Measurements from ENCODE around the gene GPR158. TPM values are rescaled to one million over a fixed set of nuclear protein-coding genes. Genes with fewer than 3 reads are reported as not detected.
"Not testable (repeated sequence)": the region's sequence is repeated elsewhere in the genome, so short reads cannot be mapped to it uniquely, and the experiment has no call there.

The GPR158 gene
- total RNA-seq, 1 donor: 0.43 TPM

DNA sequence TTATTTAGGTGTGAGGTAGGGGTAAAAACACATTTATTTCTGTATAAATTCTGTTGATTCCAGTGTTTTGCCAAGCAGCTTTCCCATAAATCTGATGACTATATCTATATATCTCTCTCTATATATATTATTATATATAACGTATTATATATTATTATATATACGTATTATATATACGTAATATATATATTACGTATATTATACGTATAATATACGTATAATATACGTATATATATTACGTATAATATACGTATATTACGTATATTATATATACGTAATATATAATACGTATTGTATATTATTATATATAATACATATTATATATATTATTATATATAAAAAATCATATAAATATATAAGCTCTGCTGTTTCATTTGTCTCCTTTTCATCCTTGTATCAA, 163.5 kb downstream of the GPR158 start:
- no peak for DNase-seq (ENCODE audit: low read depth)
- no peak overlapping the region for H3K4me3 ChIP-seq (ENCODE audit: low read depth, low read length)
- TF ChIP-seq, protein P1, sequence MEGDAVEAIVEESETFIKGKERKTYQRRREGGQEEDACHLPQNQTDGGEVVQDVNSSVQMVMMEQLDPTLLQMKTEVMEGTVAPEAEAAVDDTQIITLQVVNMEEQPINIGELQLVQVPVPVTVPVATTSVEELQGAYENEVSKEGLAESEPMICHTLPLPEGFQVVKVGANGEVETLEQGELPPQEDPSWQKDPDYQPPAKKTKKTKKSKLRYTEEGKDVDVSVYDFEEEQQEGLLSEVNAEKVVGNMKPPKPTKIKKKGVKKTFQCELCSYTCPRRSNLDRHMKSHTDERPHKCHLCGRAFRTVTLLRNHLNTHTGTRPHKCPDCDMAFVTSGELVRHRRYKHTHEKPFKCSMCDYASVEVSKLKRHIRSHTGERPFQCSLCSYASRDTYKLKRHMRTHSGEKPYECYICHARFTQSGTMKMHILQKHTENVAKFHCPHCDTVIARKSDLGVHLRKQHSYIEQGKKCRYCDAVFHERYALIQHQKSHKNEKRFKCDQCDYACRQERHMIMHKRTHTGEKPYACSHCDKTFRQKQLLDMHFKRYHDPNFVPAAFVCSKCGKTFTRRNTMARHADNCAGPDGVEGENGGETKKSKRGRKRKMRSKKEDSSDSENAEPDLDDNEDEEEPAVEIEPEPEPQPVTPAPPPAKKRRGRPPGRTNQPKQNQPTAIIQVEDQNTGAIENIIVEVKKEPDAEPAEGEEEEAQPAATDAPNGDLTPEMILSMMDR (IDR thresholded peaks at IDR 0.05; ENCODE audit: insufficient read depth, low read depth, low read length): no peak

DNA sequence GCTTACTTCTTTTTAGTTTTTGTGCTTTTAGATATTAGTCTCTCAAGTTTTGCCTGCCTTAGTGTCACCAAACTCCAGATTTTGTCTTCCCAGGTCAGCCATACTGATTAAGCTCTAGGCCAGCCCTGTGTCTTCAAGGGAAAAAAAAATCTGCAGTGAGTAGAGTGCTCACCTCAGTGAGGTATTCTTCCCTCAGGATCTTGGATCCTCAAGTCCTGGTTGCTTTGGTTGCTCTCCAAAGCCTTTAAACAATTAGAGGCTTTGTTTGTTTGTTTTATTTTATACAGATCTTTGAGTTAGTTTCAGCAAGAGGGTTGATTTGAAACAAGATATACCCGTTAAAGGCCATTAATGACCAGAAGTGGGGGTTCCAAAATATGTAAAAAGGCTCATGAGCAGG, 165.2 kb downstream of the GPR158 start:
- TF ChIP-seq, protein P1 (IDR thresholded peaks at IDR 0.05; ENCODE audit: insufficient read depth, low read depth, low read length): no peak

DNA sequence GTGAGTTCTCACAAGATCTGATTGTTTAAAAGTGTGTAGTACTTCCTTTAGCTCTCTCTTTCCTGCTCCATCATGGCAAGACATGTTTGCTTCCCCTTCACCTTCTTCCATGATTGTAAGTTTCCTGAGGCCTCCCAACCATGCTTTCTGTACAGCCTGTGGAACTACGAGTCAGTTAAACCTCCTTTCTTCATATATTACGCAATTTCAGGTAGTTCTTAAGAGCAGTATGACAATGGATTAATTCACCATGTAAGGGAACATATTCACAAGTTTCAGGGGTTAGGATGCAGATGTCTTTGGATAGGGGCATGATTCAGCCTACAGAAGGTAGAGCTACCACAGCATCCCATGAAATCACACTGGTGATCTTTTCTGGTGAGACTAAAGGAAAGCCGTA, 174.7 kb downstream of the GPR158 start:
- TF ChIP-seq, protein P1 (IDR thresholded peaks at IDR 0.05; ENCODE audit: insufficient read depth, low read depth, low read length): no peak
- H3K4me3 ChIP-seq (ENCODE audit: low read depth, low read length): no peak overlapping the region
- no peak for DNase-seq (ENCODE audit: low read depth)

More for the DNA sequence above, 165.2 kb downstream of the GPR158 start:
- DNase-seq (ENCODE audit: low read depth): no peak
- no peak overlapping the region for H3K4me3 ChIP-seq (ENCODE audit: low read depth, low read length)

DNA sequence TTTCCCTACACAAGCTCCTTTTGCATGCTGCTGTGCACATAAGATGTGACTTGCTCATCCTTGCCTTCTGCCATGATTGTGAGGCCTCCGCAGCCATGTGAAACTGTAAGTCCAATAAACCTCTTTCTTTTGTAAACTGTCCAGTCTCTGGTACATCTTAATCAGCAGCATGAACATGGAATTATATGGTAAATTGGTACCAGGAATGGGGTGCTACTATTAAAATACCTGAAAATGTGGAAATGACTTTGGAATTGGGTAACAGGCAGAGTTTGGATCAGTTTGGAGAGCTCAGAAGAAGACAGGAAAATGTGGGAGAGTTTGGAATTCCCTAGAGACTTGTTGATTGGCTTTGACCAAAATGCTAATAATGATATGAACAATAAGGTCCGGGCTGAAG, 181.8 kb downstream of the GPR158 start:
- DNase-seq (ENCODE audit: low read depth): no peak
- TF ChIP-seq, protein P1 (IDR thresholded peaks at IDR 0.05; ENCODE audit: insufficient read depth, low read depth, low read length): no peak
- no peak overlapping the region for H3K4me3 ChIP-seq (ENCODE audit: low read depth, low read length)

DNA sequence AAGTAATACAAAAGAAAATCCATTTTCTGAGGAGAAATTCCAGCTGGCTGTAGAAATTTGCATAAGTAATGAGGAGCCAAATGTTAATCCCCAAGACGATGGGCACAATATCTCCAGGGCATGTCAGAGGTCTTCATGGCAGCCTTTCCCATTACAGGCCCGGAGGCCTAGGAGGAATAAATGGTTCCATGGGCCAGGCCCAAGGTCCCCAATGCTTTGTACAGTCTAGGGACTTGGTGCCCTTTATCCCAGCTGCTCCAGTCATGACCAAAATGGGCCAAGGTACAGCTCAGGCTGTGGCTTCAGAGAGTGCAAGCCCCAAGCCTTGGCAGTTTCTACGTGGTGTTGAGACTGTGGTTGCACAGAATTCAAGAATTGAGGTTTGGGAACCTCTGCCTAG, 182.5 kb downstream of the GPR158 start:
- no peak for DNase-seq (ENCODE audit: low read depth)

DNA sequence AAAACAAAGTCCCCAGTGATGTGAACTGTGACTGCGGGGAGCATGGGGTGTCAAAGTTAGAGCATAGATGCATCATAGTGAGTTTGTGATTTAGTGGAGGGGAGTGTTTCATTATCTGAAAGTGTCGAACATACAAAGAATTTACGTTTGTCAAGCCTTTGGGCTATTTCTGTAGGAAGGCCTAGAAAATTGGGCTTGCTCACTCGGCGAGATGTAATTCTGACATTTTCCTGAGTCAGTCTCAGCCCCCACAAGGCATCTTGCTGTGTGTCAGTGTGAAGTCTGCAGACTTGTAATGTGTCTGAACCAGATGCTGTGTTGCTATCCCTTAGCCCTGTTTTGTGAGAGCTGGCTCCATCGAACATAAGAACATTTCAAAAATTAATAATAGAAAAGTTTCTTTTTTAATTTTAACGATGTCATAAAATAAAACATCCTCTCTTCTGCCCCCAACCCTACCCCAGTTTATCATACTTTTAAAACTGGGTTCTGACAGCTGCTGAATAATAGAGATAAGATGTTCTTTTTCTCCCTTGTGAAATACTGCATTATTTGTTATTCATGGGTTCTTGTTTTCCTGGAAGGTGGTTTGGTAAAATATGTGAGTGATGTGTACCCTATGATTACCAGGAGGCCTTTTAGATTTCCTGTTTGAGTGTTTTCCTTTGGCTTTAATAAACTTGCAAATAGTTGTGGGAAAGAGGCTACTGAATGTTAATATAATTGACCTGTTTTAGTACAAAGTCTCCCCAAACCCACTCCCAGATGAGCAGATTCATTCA, 207.4 kb downstream of the GPR158 start:
- TF ChIP-seq, protein P1 (IDR thresholded peaks at IDR 0.05; ENCODE audit: insufficient read depth, low read depth, low read length): no peak
- peak; percentile 5 for DNase-seq (ENCODE audit: low read depth)
- no peak overlapping the region for H3K4me3 ChIP-seq (ENCODE audit: low read depth, low read length)

More for the DNA sequence above, 182.5 kb downstream of the GPR158 start:
- TF ChIP-seq, protein P1 (IDR thresholded peaks at IDR 0.05; ENCODE audit: insufficient read depth, low read depth, low read length): no peak
- no peak overlapping the region for H3K4me3 ChIP-seq (ENCODE audit: low read depth, low read length)

DNA sequence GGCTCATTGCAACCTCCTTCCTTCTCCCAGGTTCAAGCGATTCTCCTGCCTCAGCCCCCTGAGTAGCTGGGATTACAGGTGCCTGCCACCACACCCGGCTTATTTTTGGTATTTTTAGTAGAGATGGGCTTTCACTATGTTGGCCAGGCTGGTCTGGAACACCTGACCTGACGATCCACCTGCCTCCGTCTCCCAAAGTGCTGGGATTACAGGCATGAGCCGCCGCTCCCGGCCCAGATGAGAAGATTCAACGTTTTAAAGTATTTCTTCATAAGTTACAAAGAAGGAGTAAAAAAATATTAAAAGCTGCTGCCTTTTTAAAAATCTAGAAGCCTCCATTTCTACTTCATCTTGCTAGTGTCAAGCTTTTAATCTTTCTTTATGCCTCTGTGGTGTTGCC, 208.1 kb downstream of the GPR158 start:
- not testable (repeated sequence) for H3K4me3 ChIP-seq (ENCODE audit: low read depth, low read length); DNase-seq (ENCODE audit: low read depth)

Measured in fibroblast of villous mesenchyme (primary cell).